ENCODE measurements around the gene ATP5F1E.

Gene ATP5F1E

GRCh38 chr20:59008715-59009336 is 23.3 kb downstream of the ATP5F1E start:
- no peak overlapping the region for H3K4me3 Mint-ChIP-seq
- no peak overlapping the region for H3K27ac Mint-ChIP-seq
- H3K4me1 Mint-ChIP-seq (ENCODE audit: low read depth), result peaks cover 38% of the 10 kb centered on the region
- H3K27me3 Mint-ChIP-seq, result no peaks in the 10 kb centered on the region
- no peaks in the 10 kb centered on the region for H3K9me3 Mint-ChIP-seq
- peaks cover 3% of the 10 kb centered on the region for H3K36me3 Mint-ChIP-seq (ENCODE audit: low read depth)

DNA sequence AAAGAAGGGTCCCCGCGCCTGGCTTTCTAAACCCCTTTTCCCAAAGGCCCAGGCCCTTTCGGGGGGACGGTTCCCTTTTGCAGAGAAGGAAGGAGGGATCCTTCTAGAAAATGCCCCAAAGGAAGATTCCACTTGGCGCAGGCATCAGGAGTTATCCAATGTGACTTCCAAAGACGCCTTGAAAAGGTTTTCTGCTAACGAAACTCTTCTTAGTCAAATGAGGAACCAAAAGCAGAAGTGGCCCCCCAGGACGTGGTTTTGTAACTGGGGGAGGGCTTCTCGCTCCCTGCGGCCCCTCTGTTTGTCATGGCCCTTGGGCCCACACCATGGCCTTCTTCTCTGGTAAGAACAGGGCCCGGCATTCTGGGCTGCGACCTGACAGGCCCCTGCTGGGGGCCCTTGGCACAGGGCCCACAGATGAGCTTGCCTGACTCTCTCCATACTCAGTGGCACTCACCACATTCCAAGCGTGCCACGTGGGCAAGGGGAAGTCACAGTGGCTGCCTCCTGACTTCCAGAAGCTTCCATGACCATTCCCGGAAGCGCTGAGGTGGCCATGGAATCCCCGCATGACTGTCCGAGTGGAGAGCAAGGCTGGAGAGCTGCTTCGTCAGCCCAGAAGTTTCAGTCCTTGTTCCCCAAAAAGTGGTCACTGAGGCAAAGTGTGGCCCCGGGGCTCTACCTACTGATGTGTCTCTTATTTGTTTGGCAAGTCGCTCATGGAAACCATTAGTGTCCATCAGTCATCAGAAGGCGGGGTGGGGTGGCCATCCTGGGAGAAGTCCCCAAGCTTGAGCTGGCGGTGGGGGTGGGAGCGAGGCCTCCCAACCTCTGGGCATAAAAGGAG is 24.2 kb downstream of the ATP5F1E start:
- Mint-ChIP-seq H3K27ac (peak overlapping the region; percentile 75), H3K4me3 (peak overlapping the region; percentile 76), H3K36me3 (ENCODE audit: low read depth) (peaks cover 5% of the 10 kb centered on the region), H3K27me3 (no peaks in the 10 kb centered on the region), H3K4me1 (ENCODE audit: low read depth) (peaks cover 40% of the 10 kb centered on the region), H3K9me3 (no peaks in the 10 kb centered on the region)

GRCh38 chr20:59006864-59007664 is 25.1 kb downstream of the ATP5F1E start, which contains the start of gene CTSZ:
Gene CTSZ (minus strand): TSS chr20:59007254. CDS start chr20:59007128, 126 bp downstream.
- Mint-ChIP-seq H3K9me3 (no peaks in the 10 kb centered on the region), H3K27ac (peak within 1 kb of the TSS; percentile 75), H3K4me3 (peak within 1 kb of the TSS; percentile 76)

DNA sequence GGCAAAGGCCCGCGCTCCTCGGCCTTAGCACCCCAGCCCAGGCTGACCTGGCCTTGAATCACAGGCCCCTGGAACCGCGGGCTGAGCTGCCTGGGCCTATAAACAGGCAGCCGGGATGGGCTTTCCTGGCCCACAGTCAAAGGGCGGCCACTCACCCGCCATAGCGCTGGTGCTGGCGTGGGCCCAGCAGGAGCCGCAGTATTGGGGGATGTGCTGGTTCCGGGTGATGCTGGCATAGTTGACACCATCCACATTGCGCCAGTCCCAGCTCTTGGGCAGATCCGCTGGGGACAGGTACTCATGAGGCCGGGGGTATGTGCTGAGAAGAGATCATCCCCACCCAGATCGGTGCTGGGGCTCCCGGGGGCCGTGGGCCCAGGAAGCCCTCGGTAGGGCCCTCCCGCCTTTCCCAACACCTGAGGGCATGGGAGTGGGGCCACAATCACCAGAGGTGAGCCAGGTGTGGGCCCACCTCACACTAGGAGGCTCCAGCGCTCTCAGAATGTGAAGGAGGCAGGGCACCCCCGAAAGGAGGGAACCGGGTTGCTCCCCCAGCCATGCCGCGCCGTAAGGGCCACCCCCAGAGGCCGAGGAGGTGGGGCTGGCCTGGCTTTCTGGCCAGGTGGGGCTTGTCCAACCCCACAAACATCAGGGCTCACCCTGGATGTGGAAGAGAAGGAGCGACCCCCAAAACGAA is 25.8 kb downstream of the ATP5F1E start:
- H3K27ac Mint-ChIP-seq, result peak overlapping the region; percentile 74
- H3K9me3 Mint-ChIP-seq, result no peaks in the 10 kb centered on the region
- H3K27me3 Mint-ChIP-seq, result no peaks in the 10 kb centered on the region
- peaks cover 5% of the 10 kb centered on the region for H3K36me3 Mint-ChIP-seq (ENCODE audit: low read depth)
- peak overlapping the region; percentile 75 for H3K4me3 Mint-ChIP-seq
- H3K4me1 Mint-ChIP-seq (ENCODE audit: low read depth), result peaks cover 34% of the 10 kb centered on the region

More at GRCh38 chr20:59006864-59007664, 25.1 kb downstream of the ATP5F1E start, which contains the start of gene CTSZ:
- H3K36me3 Mint-ChIP-seq (ENCODE audit: low read depth), result peaks cover 5% of the 10 kb centered on the region
- H3K27me3 Mint-ChIP-seq, result no peaks in the 10 kb centered on the region
- H3K4me1 Mint-ChIP-seq (ENCODE audit: low read depth), result peaks cover 40% of the 10 kb centered on the region

GRCh38 chr20:59005523-59006166 is 26.5 kb downstream of the ATP5F1E start:
- Mint-ChIP-seq H3K9me3 (no peaks in the 10 kb centered on the region), H3K27me3 (no peaks in the 10 kb centered on the region), H3K36me3 (ENCODE audit: low read depth) (peaks cover 5% of the 10 kb centered on the region), H3K27ac (peak overlapping the region; percentile 83), H3K4me1 (ENCODE audit: low read depth) (peaks cover 33% of the 10 kb centered on the region), H3K4me3 (peak overlapping the region; percentile 75)

GRCh38 chr20:59004763-59005522 is 27.2 kb downstream of the ATP5F1E start:
- Mint-ChIP-seq H3K27me3 (no peaks in the 10 kb centered on the region), H3K27ac (peak overlapping the region; percentile 83), H3K4me3 (peak overlapping the region; percentile 75), H3K9me3 (no peaks in the 10 kb centered on the region), H3K4me1 (ENCODE audit: low read depth) (peaks cover 33% of the 10 kb centered on the region), H3K36me3 (ENCODE audit: low read depth) (peaks cover 5% of the 10 kb centered on the region)

GRCh38 chr20:59004493-59004762 is 27.7 kb downstream of the ATP5F1E start:
- H3K9me3 Mint-ChIP-seq, result no peaks in the 10 kb centered on the region
- H3K36me3 Mint-ChIP-seq (ENCODE audit: low read depth), result peaks cover 5% of the 10 kb centered on the region
- H3K27ac Mint-ChIP-seq, result peak overlapping the region; percentile 83
- H3K4me1 Mint-ChIP-seq (ENCODE audit: low read depth), result peaks cover 33% of the 10 kb centered on the region
- H3K27me3 Mint-ChIP-seq, result no peaks in the 10 kb centered on the region
- peak overlapping the region; percentile 75 for H3K4me3 Mint-ChIP-seq

DNA sequence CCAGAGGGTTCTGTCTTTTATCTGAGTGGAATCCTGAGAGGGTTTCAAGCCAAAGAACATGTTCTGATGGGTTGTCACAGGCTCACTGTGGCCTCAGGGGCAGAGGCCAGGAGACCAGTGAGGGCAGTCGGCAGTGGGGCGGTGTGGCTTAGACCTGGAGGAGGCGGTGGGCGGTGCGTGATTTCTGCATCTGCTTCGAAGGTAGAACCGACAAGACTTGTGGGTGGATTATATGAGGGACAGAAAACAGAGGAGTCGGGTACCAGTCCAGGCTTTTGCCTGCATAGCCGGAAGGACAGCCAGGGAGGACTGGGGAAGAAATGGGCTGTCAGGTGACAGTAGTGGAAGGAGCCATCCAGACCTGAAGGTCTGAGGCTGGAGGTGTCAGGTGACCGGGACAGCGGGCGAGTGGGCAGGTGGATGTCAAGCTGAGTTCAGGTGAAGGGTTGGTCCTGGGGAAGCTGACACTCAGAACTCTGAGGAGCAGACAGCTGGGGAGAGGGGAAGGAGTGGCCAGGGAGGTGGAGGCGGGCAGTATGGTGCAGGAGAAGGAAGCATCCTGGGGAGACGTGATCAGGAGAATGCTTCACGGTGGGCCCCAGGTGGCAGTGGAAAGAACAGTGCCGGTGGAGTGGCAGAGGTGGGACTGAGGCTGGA is 28.2 kb downstream of the ATP5F1E start:
- Mint-ChIP-seq H3K9me3 (no peaks in the 10 kb centered on the region), H3K27ac (peak overlapping the region; percentile 83), H3K4me1 (ENCODE audit: low read depth) (peaks cover 33% of the 10 kb centered on the region), H3K27me3 (no peaks in the 10 kb centered on the region), H3K36me3 (ENCODE audit: low read depth) (peaks cover 5% of the 10 kb centered on the region), H3K4me3 (peak overlapping the region; percentile 75)

GRCh38 chr20:59002874-59003399 is 29.2 kb downstream of the ATP5F1E start:
- Mint-ChIP-seq H3K27ac (peak overlapping the region; percentile 45), H3K4me1 (ENCODE audit: low read depth) (peaks cover 33% of the 10 kb centered on the region)

DNA sequence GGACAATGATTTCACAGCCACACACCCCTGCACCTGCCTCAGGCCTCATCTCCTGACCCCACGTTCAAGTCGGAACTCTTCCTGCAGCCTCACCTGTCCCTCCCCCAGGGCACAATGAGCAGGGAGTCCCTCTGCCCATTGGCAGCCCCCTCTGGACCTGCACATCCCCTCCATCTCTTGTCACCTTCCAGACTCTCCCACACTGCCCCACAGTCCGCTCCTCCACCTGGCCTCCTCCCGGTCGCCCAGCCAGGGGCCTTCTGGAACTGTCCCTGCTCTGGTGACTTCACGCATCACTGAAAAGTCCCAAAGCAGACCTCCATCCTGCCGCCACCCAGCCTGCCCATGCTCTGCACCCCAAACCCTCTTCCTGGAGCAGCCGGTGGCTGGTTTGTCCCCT is 29.7 kb downstream of the ATP5F1E start:
- Mint-ChIP-seq H3K4me3 (no peak overlapping the region), H3K27ac (no peak overlapping the region), H3K9me3 (no peaks in the 10 kb centered on the region), H3K4me1 (ENCODE audit: low read depth) (peaks cover 33% of the 10 kb centered on the region), H3K27me3 (no peaks in the 10 kb centered on the region), H3K36me3 (ENCODE audit: low read depth) (peaks cover 15% of the 10 kb centered on the region)

More at GRCh38 chr20:59002874-59003399, 29.2 kb downstream of the ATP5F1E start:
- Mint-ChIP-seq H3K4me3 (no peak overlapping the region), H3K9me3 (no peaks in the 10 kb centered on the region), H3K36me3 (ENCODE audit: low read depth) (peaks cover 9% of the 10 kb centered on the region), H3K27me3 (no peaks in the 10 kb centered on the region)

GRCh38 chr20:59001449-59002171 is 30.5 kb downstream of the ATP5F1E start:
- Mint-ChIP-seq H3K27ac (no peak overlapping the region), H3K4me1 (ENCODE audit: low read depth) (peaks cover 33% of the 10 kb centered on the region), H3K36me3 (ENCODE audit: low read depth) (peaks cover 22% of the 10 kb centered on the region), H3K9me3 (no peaks in the 10 kb centered on the region), H3K4me3 (no peak overlapping the region), H3K27me3 (no peaks in the 10 kb centered on the region)

DNA sequence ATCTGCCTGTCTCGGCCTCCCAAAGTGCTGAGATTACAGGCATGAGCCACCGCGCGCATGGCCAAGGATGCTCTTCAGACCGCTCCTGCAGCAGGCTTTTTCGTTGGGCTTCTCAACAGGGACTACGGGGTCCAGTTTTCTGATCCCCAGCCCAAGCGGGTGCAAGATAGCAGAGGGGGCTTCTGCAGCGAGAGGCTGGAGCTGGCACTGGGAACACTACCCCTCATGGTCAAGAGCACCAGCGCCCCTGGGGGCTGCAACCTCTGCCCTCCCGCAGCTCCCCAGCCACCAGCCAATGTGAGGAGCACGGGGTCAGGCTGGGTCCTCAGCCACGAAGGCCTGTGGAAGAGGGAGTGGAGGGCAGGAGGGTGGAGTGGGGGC is 31.1 kb downstream of the ATP5F1E start:
- peaks cover 26% of the 10 kb centered on the region for H3K36me3 Mint-ChIP-seq (ENCODE audit: low read depth)
- H3K4me1 Mint-ChIP-seq (ENCODE audit: low read depth), result peaks cover 33% of the 10 kb centered on the region
- H3K4me3 Mint-ChIP-seq, result no peak overlapping the region
- no peak overlapping the region for H3K27ac Mint-ChIP-seq
- H3K27me3 Mint-ChIP-seq, result no peaks in the 10 kb centered on the region
- H3K9me3 Mint-ChIP-seq, result no peaks in the 10 kb centered on the region

Measured in stimulated activated naive CD8-positive, alpha-beta T cell treated with anti-CD3 and anti-CD28 coated beads, Interleukin-15, Interleukin-2, amounts not matched to agents 100 ng/mL and 50 ng/mL, for 24 hours (primary cell).